HS-27A (cell line): ENCODE data around the gene HTR5A.

ENCODE experiments used
- DNase-seq: peaks from one replicate; pipeline ENCODE4 v3.0.0-alpha.2; 2012; ENCODE audit warnings: low read depth, missing footprints

The HTR5A gene

DNA sequence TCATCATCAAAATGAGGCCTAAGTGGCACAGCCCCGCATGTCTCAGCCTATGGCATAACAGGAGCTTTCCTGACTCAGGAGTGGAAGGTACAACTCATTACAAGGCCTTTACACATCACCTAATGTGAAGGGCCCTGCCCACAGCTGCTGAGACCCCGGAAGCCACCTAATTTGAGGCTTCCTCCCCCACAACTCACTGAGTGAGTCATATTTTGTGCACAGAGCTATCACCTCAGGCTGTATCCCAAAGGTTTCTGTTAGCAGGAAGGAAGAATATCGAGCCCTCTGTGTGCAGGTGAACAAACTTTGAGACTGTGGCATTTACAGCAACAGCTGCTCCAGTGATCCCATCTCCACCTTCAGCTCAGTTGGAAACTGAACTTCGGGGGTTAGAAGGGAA lies 20.6 kb downstream of the HTR5A start:
- no peak for DNase-seq

DNA sequence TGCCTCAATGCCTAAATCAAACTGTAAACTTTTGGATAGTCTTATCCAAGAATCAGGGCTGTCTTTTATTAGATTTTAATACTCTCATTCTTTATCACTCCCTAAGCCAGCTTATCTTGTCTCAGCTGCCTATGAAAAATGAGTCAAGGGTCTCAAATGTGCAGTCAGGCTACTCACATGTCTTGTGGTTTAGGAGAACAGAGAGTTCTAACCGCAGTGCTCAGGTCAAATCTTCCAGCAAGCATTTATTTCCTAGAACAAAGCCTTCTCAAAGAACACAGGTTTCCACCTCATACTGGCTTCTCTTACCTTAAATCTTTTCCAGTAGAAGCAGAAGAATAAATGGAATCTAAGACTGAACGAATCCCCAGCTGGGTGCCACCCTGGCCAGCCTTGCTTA lies 23.5 kb downstream of the HTR5A start:
- DNase-seq, result no peak

DNA sequence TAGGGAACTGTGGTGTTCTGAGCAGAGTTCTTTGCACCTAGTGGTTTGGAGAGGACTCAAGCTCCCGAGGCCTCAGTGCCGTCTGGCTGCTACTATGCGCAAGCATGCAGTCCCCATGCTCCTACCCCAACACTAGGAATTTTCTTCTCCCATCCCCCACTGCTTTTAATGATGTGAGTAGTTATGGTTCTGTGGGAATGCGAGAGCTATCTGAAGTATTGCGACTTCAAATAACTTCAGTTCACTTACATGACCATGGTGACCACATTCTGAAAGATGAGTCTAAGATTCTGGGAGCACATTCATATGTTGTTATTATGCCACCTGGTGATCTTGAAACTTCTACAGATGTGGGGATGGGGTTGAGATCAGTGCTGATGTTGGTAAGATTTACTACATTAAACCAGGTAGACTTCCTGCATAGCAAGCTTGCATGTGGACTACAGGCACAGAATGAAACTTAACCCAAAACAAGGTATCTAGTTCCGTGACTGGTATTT lies 24.6 kb downstream of the HTR5A start:
- no peak for DNase-seq

DNA sequence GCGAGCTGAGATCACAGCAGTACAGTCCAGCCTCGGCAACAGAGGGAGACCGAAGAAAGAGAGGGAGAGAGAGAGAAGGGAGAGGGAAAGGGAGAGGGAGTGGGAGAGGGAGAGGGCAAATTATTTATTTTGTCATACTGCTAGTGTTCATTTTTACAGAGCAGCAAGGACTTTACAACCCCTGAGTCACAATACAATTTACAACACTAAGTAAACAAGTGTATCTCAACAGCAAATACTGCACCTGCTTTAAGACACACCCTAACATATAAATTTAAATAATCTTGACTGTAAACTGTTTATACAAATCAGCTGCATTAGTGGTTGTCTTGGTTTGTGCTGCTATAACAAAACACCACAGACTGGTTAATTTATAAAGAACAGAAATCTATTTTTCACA lies 27.2 kb downstream of the HTR5A start:
- no peak for DNase-seq

DNA sequence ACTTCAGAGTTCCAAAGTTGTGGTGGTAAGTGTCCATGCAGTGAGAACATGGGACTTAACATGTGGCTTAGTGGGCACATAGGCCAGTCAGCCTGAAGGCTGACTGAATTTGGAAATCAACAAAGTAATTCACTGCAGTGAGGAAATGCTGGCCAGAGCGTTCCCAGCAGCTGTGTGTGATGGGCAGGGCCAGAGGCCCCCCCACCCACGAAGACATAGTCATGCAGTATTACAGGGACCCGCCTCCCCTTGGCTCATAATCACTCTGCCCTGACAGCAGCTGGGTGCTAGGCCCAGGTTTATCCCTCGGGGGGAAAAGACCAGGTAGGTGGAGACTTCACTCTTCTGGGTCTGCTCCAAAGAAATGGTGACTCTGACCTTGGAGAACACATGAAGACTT lies 33.7 kb downstream of the HTR5A start:
- DNase-seq, result no peak

DNA sequence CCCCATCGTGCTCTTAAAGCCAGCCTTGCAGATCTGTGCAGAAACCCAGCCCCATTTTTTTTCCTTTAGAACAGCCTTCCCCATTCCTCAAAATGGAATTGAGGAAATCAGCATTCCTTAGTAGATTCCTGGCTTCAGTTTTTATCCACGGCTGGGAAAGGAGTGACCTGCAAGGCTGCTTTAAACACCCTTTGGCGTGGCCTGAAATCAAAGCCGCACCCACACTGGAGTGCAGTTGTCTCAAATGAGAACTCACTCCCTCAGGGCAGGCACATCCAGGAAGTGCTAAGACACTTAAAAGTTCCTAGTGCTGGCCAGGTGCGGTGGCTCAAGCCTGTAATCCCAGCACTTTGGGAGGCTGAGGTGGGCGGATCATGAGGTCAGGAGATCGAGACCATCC lies 34.8 kb downstream of the HTR5A start:
- DNase-seq, result no peak

DNA sequence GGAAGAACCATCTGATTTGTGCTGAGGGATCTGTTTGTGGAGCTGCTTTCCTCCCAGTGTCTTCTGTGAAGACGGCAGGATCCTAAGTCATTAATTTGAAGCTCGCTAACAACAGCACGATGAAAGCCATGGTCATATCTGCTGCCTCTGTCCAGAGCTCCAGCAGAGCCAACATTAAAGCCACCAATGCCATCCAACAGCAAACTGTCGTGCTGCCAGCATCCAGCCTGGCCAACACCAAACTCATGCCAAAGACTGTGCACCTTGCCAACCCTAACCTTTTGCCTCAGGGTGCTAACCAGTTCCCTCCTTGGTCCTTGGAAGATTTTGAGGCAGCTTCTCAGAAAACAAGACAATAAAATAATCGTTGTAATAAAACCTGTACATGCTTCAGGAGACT lies 36.2 kb downstream of the HTR5A start:
- no peak for DNase-seq

DNA sequence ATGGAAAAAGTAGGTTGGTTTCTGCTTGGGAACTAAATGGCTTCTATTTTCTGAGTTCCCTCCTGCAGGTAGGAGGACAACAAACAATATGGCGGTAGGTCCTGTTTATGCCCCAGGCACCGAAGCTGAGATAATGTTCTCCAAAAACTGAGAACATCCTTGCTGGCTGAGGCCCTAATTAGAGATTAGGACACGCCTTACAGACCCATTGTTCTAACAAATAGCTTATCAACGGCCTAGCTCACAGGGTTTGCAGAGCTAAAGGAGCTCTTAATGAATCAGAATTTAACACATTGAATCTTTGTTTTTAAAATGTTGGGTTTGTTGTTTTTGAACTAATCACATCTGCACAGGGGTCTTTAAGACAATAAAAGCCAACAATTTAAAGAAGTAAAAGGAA lies 37.0 kb downstream of the HTR5A start:
- no peak for DNase-seq

DNA sequence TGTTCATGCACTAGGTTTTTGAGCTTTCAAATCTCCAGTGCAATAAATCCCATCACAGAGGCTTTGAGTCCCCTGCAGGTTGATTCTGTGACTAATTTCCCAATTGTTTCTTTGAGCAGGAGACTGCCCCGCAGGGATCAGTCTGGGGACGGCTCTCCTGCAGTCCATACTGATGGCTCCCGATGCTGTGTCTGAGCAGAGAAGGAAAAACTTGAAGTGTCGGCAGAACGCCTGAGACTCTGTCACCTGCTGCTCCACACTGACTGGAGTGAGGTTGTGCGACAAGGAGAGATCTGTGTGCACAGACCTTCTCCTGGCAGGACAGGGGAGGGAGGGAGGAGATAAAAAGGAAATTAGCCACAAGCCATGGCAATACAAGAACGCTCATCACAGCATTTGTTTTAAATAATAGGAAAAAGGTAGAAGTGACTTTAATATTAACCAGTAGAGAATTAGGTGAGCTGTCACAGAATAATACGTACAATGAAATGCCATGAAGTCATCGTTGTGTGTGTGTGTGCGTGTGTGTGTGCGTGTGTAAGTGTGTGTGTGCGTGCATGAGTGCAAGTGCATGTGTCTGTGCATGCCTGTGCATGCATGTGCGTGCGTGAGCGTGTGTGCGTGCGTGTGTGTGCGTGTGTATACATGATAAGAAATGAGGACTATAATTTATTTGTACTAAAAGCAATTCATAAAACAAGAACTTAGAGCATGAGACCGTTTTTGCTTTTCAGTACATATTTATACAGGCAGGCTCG lies 38.2 kb downstream of the HTR5A start:
- DNase-seq, result no peak

DNA sequence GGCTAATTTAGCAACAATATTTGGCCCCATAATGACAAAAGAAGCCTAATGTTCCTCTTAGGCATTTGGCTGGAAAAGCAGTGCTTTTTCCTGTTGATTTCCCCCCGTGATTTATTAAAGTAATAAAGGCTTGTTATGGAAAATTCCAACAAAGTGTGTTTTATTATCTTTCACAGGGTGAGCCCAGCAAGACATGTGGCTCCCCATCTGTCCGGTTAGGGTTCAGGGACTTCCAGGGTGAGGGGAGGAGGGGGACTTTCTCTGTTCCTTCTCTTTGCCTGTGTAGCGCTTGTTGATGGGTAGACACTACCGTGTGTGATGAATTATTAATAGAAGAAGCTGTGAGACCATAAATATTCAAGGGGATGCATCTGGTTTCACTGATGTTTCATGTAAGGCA lies 39.0 kb downstream of the HTR5A start:
- DNase-seq, result no peak

DNA sequence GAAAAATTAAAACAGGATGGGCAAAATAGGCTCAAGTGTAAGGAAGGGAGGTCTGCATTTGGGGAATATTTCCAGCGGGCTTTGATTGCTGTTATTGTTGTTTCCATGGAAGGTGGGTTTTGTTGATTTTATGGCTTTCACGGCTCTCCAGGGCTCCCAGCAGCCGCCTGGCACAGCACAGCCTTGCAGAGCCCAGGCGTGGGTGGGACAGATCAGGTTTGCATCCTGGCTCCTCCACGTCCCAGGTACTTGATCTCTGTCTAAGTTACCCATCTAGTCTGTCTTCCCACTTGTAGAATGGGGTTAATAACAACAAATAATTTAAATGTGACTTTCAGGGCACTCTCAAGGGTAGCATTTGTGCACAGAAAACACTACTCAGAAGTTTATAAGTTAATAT lies 45.2 kb downstream of the HTR5A start:
- no peak for DNase-seq

DNA sequence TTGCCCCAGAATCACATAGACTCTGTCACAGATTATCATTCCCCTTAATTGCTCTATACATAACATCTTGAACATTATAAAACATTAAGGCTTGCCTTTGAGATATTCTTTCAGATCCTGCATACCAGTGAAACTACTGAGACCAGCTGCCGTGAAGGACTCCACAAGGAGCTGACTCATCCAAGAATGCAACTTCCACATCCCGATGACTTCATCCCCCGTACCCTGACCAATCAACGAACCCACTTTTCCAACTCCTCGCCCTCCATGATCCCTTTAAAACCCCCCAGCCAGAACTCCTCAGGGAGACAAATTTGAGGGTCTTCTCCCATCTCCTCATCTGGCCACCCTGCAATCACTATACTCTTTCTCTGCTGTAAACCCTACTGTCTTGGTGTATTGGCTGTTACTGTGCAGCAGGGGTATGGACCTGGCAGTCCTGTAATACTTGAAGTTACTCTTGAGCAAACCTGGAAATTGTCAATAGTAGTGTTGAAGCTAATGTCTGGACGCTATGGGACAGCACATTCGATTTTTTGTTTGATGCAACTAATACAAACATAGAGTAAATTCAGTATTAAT lies 49.8 kb downstream of the HTR5A start:
- DNase-seq, result no peak

DNA sequence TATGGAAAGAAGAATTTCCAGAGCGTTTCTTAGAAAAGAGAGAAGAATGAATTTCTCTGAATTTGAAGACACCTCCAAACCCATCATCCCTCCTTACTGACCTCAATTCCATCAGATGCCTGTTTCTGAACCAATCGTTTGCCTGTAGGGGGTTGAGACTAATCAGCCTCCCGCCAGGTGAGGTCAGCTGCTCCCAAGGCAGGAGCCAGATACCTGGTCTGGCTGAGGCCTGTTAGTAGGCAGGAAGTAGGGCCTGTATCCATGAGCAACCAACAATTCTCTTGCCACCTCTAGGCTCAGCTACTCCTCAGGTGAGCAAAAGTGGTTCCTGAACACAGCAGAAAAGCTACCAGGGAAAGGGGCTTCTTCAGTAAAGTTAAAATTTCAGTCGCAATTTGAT lies 50.3 kb downstream of the HTR5A start:
- no peak for DNase-seq

DNA sequence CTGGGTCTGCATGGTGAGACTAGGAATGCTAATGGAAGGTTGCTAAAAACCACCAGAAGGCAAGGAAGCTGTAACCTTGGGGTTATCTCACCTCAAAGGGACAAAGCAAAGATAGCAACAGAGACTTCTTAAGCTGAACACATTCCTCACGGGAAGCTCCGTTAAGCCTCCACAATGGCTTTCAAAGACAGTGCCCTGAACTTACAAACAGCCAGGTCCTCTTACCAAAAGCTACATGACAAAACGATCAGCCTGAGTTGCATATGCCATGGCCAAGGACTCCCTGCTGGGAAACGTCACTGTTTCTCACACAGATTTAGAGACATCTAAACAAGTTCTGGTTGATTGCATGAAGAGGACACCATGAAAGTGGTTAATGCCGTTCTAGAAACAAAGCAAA lies 52.7 kb downstream of the HTR5A start:
- no peak for DNase-seq

DNA sequence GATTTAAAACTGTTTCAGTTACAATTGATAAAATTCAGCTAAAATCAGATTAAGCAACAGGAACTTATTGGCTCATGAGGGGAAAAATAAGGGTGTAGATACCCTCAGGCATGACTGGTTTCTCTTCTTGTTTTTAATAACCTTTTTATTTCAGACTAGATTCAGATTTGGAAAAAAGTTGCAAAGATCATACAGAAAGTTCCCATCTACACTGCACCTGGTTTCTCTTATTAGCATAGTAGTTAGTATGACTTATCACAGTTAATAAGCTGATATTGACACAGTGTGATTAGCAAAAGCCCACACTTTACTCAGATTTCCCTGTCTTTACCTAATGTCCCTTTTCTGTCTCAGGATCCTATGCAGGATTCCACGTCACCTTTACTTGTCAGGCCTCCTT lies 53.3 kb downstream of the HTR5A start:
- DNase-seq, result no peak

DNA sequence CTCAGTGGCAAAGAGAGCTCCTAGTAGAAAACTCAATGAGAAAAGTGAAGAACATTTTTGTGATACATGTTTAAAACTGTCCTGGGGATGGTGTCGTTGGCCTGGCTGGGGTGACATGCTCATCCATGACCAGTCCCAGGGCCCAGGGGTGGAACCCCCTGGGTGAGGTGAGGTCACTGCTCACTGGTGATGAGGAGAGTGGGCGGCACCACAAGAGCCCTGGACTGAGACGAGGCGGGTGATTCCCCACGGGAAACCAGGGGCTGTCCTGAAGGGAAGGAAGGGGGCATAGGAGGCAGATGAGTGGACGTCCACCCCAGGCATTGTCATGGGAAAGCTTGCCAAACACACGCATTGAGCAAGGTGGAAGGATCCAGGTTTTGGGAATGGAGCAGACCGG lies 54.6 kb downstream of the HTR5A start:
- DNase-seq, result no peak

DNA sequence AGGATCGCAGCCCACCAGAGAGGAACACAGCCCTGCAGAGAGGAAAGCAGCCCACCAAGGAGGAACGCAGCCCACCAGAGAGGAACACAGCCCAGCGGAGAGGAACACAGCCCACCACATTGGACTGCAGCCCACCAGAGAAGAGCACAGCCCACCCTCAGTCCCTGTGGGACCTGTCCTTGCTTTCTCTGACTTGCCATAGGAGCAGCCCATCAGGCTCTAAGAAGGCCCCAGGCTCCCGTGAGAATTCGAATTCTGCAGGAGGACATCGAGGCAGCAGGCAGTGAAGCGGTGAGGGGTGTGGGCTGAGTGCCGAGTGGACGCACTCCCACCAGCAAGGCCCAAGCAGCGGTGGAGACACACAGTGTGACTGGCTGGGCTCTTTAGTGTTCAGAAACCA lies 59.1 kb downstream of the HTR5A start:
- no peak for DNase-seq

DNA sequence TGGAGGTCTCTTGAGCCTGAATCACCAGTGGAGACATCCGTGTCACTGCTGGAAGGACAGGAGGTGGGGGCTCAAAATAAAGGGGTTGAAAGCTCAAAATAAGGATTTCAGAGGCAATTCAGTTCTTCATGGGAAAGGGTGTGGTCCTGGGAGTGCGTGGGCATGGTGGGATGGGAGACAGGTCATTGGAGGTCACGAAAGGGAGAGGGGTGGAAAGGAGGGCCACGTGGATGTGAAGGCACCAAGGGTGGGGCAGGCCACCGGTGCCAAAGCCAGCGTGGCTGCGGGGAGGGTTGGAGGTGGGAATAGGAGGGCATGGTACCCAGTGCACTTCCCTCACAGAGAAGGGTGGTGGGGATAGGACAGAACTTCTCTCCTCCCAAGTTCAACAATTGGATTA lies 59.7 kb downstream of the HTR5A start:
- no peak for DNase-seq

DNA sequence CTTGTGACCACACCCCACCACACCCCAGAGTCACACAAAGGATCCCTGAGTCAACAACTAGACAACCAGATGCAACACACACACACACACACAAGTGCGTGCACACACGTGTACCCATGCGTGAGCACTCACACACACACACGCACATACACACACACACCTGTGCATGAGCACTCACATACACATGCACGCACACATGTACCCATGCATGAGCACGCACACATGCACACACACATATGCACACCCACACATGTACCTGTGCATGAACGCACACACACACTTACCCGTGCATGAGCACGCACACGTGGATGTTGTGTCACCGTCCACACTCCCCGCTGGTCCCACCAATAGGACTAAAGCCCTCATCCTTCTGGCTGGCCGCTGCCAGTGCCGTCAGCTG lies 60.4 kb downstream of the HTR5A start:
- no peak for DNase-seq

DNA sequence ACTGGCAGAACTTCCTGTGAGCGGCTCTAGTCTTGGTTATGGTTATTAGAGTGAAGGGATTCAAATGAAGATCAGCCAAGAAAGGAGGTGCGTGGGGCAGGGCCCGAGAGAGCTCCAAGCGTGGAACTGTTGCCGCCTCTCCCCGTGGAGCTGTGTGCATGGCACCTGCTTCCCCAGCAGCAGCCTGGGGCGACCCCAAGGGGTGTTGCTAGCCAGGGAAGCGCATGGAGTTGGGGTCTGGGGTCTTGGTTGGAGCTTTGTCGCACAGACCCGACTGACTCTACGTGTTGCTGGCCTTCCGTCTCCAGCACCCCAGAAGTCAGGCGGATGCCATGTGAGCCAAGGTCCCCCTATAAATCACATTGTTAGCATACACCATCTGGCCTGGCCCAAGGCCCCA lies 61.0 kb downstream of the HTR5A start:
- DNase-seq, result no peak

DNA sequence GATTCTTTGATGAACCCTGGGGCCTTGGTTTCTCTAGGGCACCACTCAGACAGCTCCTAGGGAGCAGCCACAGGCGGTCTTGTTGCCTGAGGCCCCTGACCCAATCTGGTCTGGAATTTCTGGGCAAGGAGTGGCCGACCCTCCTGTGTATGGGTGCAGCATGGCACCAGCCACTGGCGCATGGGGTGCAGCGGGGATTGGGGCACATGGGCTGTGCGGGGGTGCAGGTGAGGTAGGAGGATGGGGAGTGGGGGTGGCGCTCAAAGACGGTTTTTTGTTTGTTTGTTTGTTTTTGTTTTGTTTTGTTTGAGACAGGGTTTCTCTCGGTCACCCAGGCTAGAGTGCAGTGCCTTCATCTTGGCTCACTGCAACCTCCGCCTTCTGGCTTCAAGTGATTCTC lies 62.3 kb downstream of the HTR5A start:
- no peak for DNase-seq

DNA sequence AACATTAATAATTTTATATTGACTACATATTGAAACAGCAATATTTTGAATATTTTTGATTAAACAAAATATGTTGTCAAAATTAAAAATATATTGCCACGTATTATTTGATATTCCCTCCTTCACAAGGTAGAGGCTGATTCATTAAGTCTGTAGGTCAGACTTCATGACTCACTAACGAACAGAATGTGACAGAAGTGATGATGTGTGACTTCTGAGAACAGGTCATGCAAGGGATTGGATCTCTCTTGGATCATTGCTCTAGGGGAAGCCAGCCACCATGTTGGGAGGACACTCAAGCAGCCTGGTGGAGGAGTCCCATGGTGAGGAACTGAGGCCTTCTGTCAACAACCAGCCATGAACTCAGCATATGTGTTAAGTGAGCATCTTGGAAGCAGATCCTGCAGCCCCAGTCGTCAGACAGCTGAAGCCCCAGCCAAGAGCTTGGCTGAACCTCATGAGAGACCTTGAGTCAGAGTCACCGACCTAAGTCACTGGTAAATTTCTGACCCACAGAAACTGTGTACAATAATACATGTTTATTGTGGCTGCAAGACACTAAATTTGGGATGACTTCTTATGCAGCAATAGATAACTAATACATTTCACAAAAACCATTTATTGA lies 66.6 kb downstream of the HTR5A start:
- DNase-seq, result no peak
